ENCODE measurements around the gene B4GAT1.
A peak's percentile ranks its signal among the peaks of the same experiment; 100 is the strongest.

- TF ChIP-seq CTCF (IDR thresholded peaks at IDR 0.05) (peak in 1 of 4 experiments; percentile 1), POLR2AphosphoS5 (IDR thresholded peaks at IDR 0.05) (no peak), POLR2A (IDR thresholded peaks at IDR 0.05) (no peak), EP300 (IDR thresholded peaks at IDR 0.05) (no peak)
Measured at GRCh38 chr11:66346476-66347424, 679 bp downstream of the B4GAT1 start.

Measured in gastroesophageal sphincter (tissue), 3 donors.